GM18505 (cell line): ENCODE measurements around the gene GON4L.
"Not testable (repeated sequence)": the region's sequence is repeated elsewhere in the genome, so short reads cannot be mapped to it uniquely, and the experiment has no call there.

Source experiments
- ATAC-seq: cut with Tn5 transposase; IDR thresholded peaks from one replicate; pipeline ENCODE4 v1.9.1; 2021; ENCODE audit not compliant: unreplicated experiment
- POLR2A ChIP-seq: IDR thresholded peaks from 4 replicates; pipeline ENCODE4 v1.6.1; 2011; ENCODE audit warnings: borderline replicate concordance; ENCODE audit not compliant: insufficient read depth, insufficient read length; ENCODE audit errors: extremely low read depth

Gene GON4L

GRCh38 chr1:155860970-155861510 lies 4.0 kb upstream of the GON4L start:
- no peak for TF ChIP-seq POLR2A
- ATAC-seq: no peak

GRCh38 chr1:155859881-155860871 lies 3.2 kb upstream of the GON4L start:
- ATAC-seq: peak; percentile 18
- TF ChIP-seq POLR2A: peak; percentile 56

GRCh38 chr1:155859234-155859829 lies 2.3 kb upstream of the GON4L start, which contains the start of gene SYT11:
Gene SYT11 (plus strand): TSS chr1:155859567. CDS start chr1:155859762, 195 bp downstream.
- TF ChIP-seq POLR2A: no peak

GRCh38 chr1:155858800-155859233 lies 1.8 kb upstream of the GON4L start:
- no peak for TF ChIP-seq POLR2A
- no peak for ATAC-seq

More at GRCh38 chr1:155859234-155859829, 2.3 kb upstream of the GON4L start, which contains the start of gene SYT11:
- ATAC-seq: peak; percentile 68

- no peak for ATAC-seq
- no peak for TF ChIP-seq POLR2A
Observed at GRCh38 chr1:155856257-155856974, 598 bp downstream of the GON4L start.

- no peak for TF ChIP-seq POLR2A
- no peak for ATAC-seq
Observed at GRCh38 chr1:155850345-155850744, 6.7 kb downstream of the GON4L start.

GRCh38 chr1:155847823-155848529 lies 9.0 kb downstream of the GON4L start:
- no peak for TF ChIP-seq POLR2A
- ATAC-seq: no peak

GRCh38 chr1:155844860-155845421 lies 12.1 kb downstream of the GON4L start:
- no peak for TF ChIP-seq POLR2A
- no peak for ATAC-seq

- no peak for ATAC-seq
- no peak for TF ChIP-seq POLR2A
Observed at GRCh38 chr1:155840386-155840785, 16.6 kb downstream of the GON4L start.

- TF ChIP-seq POLR2A: no peak
- no peak for ATAC-seq
Observed at GRCh38 chr1:155835548-155835947, 21.5 kb downstream of the GON4L start.

- ATAC-seq: not testable (repeated sequence)
Observed at GRCh38 chr1:155834927-155835399, 22.1 kb downstream of the GON4L start.

GRCh38 chr1:155834296-155834926 lies 22.6 kb downstream of the GON4L start:
- no peak for ATAC-seq
- no peak for TF ChIP-seq POLR2A

GRCh38 chr1:155833665-155834295 lies 23.2 kb downstream of the GON4L start:
- TF ChIP-seq POLR2A: no peak
- no peak for ATAC-seq
